Head of caudate nucleus (tissue), 42 donors: ENCODE measurements around the gene CREB5.

ENCODE experiments used
- DNase-seq, 42 donors: peaks; one replicate each; pipeline versions ENCODE4 v3.0.0 to v3.0.0-alpha.2; 2020 to 2021; ENCODE audit warnings: mixed read lengths in 7 of 42
- intact Hi-C: fragments of 100-400 bp; cut with DNase I; formaldehyde crosslinking; loops from one replicate; pipeline ENCODE4 v1.15.0; 2022

CREB5 gene

DNA sequence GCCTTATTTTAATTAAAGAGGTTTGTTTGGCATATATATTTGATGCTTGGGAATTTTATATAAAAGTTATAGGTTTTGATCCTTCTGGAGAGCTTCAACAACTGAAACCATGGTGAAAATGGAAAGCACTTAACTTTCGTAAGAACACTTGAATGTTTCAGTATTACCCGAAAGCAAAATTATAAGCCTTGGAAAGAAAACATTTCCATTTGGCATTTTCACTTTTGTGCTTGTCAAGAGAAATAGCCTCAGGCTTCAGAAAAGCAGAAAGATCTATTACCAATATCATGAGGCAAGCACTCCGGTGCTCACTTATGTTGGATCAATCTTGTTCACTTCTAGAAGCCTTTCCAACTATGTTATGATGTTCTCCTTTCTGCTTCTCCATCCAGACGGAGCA is 289.9 kb downstream of the CREB5 start:
- no peak for DNase-seq
- intact Hi-C loops: no loop called here

DNA sequence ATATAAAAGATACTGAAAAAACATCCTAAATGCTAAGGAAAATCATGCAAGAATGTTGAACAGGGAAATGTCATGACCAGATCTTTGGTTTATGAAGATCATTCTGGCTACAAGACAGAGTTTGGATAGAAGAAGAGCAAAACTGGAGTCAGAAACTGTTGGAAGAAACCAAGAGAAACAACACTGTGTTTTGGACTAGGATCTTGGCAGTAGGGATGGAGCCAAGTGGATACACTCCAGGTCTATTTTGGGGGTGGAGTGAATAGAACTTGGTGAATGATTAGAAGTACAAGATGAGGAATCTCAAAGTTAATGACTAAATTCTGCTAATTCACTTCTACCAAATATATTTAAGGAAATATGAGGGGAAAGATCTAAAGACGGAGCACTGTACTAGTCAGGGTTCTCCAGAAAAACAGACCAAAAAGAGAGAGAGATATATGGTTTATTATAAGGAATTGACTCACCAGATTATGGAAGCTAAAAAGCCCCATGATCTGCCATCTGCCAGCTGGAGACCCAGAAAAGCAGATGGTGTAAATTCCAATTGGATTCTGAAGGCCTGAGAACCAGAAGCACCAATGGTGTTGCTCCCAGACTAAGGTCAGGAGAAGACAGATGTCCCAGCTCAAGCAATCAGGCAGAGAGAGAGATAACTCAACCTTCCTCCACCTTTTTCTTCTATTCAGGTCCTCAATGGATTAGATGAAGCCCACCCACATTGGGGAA is 290.9 kb downstream of the CREB5 start:
- intact Hi-C loops: no loop called here
- DNase-seq: no peak

DNA sequence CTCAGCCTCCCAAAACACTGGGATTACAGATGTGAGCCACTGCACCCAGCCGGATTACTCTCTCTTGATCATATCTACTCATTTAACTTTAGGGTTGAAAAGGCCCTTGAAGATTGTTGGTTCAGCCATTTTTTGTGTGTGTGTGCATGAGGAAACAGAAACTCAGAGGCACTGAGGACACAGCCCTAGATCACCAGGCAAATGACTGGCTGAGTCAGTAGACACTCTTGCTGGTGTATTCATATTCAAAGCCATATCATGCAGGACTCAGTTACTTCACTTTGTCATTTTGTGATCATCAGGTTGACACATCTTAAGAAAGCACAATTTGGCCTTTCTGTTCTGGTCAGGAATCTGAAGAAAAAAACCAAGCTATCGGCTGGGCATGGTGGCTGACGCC is 292.4 kb downstream of the CREB5 start:
- DNase-seq: no peak
- intact Hi-C loops: no loop called here

DNA sequence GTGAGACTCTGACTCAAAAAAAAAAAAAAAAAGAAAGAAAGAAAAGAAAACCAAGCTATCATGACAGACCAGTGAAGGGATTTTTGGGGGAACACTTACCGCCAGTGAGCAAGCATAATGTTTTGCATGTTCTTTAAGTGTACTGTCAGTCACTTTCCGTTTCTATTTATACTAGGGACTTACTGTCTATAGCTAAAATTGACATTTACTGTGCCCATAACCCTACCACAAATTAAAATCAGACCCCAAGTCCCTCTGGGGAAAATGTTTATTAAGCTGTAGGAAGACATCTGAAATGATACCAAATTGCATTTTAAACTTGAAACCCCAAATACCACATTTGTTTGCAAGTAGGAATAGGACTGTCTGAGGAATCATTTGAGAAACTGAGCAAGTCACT is 293.0 kb downstream of the CREB5 start:
- intact Hi-C loops: no loop called here
- no peak for DNase-seq

DNA sequence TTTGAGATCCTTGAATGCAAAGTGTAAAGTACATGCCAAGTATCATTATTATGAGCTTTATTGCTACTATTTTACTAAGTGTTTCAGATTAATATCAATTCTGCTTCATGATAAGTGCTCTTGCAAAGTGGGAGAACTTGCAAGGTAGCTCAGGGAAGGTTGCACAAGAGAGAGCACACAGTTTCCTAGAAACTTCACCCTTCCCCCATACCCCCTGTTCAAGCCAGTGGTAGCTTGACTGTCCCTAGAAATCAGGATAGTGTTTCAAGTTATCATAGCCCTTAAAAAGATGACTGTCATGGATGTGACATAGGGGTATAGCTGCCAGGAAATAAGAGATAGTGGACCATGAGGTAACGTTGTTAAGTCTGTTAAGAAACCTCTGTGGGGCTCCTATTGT is 294.3 kb downstream of the CREB5 start:
- DNase-seq: no peak
- intact Hi-C loops: no loop called here

DNA sequence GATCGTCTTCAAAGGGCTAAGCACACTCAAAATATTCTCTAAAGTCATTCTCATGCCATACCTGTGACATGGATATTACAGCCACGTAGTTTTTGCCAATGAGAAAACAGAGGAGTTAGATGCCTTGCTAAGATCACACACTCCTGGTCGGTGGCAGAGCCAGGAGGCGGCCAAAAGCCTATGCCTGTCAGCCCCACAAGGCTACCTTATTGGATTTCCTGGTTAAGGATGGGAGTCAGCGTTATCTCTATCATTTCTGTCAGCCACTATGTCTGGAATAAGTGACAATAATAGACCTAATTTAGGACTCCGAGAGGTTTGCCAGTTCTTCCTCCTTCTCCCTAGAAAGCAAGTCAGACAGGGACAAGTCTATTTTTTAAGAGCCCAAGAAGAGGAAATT is 295.0 kb downstream of the CREB5 start:
- intact Hi-C loops: no loop called here
- no peak for DNase-seq

DNA sequence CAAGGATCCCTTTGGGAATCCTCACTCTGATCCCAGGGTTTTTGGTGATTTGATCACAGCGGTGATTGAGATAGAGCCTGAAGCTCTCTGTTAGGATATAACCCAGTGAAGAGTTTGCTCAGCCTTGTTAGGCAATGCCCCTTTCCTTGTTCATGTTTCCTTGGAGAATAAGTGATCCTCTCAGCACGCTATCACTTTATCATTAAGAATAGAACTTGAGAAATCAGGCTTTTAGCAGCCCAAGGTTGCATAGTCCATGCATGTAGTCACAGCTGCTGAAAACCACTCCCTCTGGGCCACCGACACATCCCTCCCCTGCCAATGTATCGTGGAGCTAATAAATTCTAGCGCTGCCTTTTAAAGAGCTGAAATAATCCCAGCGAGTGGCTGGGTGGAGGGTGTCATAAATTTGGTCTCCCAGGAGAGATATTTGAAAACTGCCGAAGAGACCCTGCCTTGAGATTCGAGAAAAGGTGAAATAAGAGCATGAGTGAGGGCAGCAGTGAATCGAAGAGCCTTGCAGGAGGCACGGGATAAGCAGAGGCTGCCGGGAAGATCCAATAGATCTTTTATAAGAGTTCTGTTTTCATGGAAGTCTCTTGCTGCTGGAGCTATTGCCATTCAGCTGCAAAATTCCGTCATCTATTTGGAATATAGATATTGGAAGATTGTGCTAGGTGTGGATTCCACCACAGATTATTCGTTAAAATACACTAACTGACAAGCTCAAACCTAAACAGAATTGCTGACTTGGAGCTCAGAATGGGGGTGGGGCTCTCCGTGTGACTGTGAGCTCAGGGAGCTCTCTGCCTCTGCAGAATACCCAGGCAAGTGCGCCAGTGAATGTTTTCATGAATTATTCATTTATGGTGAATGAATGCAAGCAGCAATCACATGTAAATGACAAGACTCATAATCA is 296.0 kb downstream of the CREB5 start:
- intact Hi-C loops: no loop called here
- DNase-seq: peak; percentile 59 to 93 (median 79)

DNA sequence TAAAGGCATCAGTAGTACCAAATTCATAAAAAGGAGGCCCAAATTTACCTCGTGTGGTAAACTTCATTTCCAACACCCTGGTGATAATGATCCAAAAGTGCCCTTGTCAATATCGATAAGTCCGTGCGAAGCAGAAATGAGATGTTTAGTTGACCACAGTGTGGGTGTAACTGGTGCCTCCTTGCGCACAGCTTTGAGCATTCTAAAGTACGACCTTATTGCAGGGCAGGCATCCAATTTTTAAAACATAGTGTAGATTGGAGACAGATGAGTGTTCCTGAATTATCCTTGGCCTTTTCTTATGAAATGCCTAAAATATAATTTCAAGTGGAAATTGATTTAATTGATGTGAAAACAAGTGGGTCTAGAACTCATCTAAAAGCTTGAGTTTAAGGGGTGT is 297.4 kb downstream of the CREB5 start:
- DNase-seq: no peak
- intact Hi-C loops: no loop called here

DNA sequence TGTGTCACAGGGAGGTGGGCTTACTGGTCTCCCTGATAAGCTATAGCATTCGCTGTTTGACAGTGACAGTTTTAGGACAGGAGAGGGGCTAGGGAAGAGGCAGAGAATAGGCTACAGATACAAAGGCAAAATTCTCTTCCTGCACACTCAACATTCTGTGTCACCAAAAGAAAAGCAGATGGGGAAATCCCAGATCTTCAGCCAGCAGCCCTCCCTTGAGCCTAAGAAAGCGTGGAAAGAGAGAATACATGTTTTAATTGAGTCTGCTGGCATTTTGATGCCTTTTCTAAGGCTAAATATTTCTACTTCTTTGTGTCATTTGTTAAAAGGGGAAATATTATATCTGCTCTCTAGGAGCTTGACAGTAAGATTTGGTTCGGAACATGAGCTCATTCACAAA is 298.8 kb downstream of the CREB5 start:
- DNase-seq: no peak
- intact Hi-C loops: no loop called here

DNA sequence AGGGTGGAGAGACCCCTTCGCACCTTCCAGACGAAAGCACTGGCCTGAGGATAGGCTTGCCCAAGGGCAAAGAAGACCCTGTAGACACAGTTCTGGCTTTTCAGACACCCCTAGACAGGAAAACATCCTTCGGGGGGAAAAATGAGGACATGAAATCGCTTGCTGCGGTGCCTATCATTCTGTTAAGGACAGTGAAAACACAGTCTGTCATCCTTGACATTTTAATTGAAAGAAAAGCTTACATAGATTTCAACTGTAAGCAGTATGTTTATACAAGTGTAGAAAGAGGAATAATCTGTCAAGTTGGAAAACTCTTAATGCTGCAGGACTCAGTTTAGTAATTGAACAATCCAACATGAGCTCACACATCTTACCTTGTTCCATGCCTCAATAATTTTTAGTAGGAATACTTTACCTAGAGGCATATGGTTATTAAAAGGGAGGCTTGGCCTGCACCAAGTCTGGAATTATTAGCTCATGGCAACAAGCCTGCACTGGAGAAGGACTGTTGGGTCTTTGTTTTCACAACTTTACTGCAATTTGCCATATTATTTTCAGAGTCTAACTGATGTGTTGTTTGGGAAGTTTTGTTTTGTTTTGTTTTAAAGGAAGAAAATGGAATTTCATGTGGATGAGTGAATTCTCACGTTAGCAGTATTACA is 302.3 kb downstream of the CREB5 start:
- no peak for DNase-seq
- intact Hi-C loops: no loop called here

DNA sequence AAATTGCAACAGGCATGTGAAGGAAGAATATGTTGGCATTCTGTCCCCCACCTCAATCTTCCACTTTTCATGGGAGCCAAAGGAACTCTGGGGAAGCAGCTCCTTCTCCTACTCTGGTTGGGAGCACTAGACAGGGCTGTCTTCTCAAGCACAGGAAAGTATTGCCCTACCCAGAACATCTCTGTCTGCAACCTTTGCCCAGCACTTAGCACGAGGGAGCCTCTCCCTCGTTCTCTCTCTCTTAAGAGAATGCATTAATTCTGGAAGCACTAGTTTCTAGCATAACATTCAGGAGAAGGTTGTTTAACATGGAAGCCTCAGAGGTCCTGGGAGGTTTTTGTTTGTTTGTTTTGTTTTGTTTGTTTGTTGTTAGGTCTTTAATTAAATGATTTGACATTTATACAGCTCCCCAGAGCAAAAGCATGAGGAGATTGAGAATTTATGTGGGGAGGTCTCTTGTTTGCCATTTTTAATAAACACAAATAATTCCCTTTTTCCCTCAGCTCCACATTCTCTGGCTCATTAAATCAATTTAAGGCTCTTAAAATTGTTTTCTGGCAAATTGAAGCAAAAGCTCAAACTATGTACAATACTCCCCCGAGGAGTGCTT is 305.2 kb downstream of the CREB5 start:
- no peak for DNase-seq
- intact Hi-C loops: no loop called here

DNA sequence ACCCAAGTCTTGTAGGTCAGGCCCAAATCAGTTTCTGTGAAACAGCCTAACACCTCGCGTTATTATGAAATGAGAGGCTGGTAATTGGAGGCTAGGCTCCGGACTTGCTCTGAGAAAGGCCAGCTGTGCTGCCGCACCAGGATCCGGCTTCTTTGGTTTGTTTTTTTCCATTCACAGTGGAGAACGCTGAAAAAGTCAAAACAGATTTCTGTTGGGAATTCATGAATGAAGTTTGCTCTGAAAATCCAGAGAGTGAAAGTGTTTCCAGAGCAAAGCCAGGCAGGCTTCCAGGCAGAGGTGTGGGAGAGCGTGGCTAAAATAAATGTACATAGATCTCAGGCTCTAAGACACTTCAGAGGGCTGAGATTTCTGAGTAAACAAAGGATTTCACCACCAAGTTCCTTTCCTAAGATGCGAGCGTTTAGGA is 305.8 kb downstream of the CREB5 start:
- DNase-seq: no peak
- intact Hi-C loops: no loop called here

DNA sequence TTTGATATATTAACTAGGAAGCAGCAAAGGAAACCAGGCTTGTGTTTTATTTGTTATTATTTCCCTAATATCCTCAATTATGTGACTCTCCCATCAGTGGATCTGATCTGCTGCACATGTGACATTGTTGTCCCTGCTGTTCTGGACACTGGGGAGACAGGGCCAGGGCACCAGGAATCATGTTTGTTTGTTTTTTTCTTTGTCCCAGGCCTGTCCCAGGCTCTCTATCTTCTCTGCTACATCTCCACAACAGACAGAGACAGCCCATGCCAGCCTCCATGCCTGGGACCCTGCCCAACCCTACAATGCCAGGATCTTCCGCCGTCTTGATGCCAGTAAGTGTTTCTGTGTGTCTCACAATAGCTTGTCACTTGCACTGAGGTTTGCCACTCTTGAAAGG is 306.2 kb downstream of the CREB5 start:
- intact Hi-C loops: no loop called here
- DNase-seq: peak in 1 of 42 donors; percentile 61

DNA sequence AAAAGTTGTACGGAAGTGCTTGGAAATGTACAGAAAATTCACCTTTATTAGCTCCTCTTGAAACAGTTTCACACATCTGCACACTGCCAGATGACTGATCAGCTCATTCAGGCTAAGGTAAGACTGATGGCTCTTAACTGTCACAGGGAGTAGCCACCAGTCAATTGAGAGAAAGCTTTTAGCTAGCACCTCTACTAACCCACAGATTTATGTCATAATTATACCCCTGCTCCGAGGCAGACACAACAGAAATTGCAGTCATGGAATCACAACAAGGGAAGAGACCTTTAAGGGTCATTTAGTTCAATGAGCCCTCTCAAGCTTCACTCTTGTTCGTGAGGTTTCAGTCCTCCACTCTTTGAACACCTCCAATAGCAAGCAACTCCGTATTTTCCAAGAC is 310.4 kb downstream of the CREB5 start:
- intact Hi-C loops: no loop called here
- DNase-seq: no peak

DNA sequence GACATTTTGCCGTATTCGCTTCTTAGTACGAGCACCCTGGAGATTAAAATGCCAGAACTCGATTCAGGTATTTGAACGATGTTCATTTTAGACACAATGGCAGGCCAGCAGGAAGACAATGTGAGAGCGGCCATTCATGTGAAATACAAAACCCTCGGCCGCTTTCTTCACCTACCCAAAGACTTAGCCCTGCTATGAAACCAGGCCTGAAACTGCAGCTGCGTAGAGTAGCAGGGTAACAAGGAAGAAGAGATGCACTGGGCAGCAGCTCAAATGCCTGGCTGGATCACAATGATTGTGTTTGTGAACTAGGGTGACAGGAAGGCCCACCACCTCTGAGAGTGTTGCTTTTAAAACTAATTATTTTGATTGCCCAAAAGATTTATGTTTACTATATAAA is 311.0 kb downstream of the CREB5 start:
- DNase-seq: peak in 37 of 42 donors; percentile 19 to 84 (median 60)

DNA sequence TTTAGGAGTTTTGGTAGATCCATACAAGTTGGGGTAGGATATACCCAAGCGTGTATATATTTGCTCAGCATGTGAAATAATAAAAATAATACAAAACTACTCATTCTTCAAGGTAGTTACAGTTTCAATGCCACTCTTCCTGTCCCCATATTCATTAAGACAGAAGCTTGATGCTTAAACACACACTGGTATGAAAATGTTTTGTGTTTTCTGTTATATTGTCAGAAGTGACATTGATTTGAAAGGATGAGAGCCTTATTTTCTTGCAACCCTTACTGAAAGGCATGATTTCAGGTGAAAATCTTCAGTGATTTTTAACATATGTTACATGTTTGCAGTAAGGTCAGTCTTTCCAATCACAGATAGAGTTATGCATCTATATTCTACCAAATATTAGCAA is 312.2 kb downstream of the CREB5 start:
- no peak for DNase-seq
- intact Hi-C loops: no loop called here

More for the DNA sequence above, 311.0 kb downstream of the CREB5 start:
- intact Hi-C loops: no loop called here

DNA sequence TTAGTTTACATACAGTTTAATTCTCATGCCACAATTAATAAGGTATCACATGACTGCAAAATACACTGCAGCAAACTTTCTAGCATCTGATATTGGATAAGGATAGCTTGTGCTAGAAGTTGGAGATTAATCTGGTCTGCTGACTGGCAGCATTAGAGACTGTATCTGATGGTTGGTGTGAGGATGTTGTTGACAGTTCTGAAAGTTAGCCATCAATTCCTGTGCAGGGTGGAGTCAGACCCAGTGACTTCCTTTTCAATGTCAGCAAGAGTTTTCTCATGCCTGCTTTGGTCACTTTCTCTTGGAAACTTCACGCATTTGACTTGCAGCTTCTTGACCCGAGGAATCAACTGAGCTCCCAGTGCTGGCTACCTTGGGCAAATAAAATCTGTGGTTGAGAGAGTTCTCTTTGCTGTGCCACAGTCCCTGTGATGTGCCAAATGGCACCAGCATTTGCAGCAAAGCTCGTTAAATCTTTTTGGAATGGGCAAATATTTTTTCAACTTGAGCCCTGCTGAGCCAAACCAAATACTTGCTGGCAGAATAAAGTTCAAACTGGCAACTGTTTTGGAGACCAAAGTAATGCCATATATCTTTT is 312.8 kb downstream of the CREB5 start:
- DNase-seq: no peak

DNA sequence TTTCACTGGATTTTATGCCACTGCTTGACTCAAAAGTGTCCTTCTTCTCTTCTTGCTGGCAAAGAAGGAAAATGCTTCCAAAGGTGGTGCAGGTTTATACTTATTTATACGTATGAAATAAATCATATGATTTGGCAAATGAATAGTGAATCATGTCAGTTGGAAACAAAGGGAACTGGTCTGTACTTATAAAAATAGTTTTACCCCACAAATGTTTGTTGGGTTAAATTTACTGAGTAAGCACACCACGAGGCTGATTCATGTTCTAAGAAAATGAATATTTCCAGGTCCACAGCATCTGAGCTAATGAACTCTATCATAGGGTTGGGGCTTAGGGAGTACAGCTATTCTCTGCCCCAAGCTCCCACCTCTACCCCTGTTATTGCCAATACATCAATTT is 313.6 kb downstream of the CREB5 start:
- intact Hi-C loops: no loop called here
- no peak for DNase-seq

More for the DNA sequence above, 312.8 kb downstream of the CREB5 start:
- intact Hi-C loops: no loop called here

DNA sequence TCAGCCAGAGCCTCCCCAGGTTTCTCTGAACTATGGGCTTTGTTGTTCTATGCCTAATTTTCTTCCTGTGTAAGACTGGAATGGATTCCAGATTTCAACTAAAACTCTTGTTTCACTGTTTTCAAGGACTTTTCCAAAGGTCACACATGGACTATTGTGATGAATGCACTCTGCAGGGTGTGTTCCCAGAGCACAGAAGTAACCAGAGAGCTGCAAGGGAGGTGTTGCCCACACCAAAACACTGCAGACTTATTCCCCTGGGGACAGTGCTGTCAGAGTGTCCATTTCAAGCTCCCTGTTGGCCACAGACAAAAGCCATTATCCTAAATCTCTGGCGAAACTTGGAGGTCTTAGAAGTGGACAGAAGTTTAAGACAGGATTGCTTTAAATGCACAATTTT is 314.2 kb downstream of the CREB5 start:
- no peak for DNase-seq
- intact Hi-C loops: no loop called here
